ENCODE results near the gene RELT.
A peak's percentile ranks its signal among the peaks of the same experiment; 100 is the strongest.

The RELT gene

DNA sequence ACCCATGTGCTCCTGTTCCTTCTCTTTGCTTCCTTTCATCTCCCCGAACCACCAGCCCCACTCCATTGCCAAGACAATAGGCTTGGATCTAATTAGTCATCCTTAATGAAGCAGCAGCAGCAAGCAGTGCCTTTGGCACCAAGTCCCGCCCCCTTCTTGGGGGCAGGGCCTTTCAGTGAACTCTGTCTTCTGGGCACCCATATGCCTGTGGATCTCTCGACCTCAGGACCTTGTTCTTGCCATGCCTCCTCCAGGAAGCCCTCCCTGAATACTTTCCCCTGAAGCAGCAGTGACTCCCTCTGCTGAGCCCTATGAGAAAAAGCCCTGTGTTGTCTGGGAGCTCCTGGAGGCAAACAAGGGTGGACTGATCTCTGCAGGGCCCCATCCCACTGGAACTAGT, 36.0 kb upstream of the RELT start:
- Mint-ChIP-seq H3K27ac (no peak overlapping the region), H3K4me3 (no peak overlapping the region), H3K36me3 (ENCODE audit: low read depth) (no peaks in the 10 kb centered on the region), H3K4me1 (ENCODE audit: low read depth) (no peaks in the 10 kb centered on the region), H3K27me3 (peaks cover 16% of the 10 kb centered on the region), H3K9me3 (no peaks in the 10 kb centered on the region)
- intact Hi-C loops (cut with micrococcal nuclease): no loop called here

- Mint-ChIP-seq H3K27ac (no peak overlapping the region), H3K4me1 (ENCODE audit: low read depth) (no peaks in the 10 kb centered on the region), H3K36me3 (ENCODE audit: low read depth) (peaks cover 8% of the 10 kb centered on the region), H3K27me3 (peaks cover 17% of the 10 kb centered on the region), H3K9me3 (no peaks in the 10 kb centered on the region), H3K4me3 (no peak overlapping the region)
- intact Hi-C loops (cut with micrococcal nuclease): no loop called here
Measured at GRCh38 chr11:73342633-73343032, 33.6 kb upstream of the RELT start.

DNA sequence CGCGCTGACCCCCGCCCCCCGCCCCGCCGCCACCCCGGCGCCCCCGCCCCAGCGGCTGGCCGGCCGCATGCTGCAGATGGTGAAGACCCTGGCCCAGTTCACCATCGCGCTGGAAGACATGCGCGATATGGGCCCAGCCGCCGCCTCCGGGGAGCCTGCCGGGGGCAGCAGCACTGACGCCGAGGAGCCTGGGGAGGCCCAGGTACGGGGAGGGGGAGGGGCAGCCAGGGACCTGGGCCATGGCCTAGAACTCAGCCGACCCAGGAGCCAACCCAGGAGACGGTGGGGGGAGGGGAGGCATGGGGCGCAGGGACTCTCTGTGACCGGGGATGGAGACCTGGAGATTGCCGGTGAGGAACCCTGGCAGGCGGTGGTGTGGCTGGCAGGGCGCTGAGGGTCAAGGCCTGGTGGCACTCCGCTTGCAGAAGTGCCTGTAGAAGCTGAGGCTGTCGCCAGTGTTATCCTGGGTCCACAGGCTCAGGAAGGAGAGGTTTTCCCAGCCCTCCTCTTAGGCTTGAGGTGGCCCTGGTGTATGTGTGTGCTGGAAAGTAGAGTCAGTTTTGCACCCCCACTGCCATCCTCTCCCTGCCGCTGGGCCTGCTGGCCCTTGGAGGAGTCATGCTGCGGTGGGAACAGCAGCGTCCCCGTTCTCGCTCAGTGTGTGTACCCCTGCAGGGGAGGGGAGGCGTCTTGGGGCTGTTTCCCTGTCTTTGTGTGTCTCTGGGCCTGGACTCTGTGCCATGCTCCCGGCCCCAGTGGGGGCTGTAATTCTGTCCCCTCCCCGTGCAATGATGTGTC, 32.9 kb upstream of the RELT start:
- H3K4me3 Mint-ChIP-seq: no peak overlapping the region
- intact Hi-C loops (cut with micrococcal nuclease): no loop called here
- peaks cover 10% of the 10 kb centered on the region for H3K36me3 Mint-ChIP-seq (ENCODE audit: low read depth)
- H3K9me3 Mint-ChIP-seq: no peaks in the 10 kb centered on the region
- peaks cover 17% of the 10 kb centered on the region for H3K27me3 Mint-ChIP-seq
- H3K27ac Mint-ChIP-seq: no peak overlapping the region
- H3K4me1 Mint-ChIP-seq (ENCODE audit: low read depth): no peaks in the 10 kb centered on the region

DNA sequence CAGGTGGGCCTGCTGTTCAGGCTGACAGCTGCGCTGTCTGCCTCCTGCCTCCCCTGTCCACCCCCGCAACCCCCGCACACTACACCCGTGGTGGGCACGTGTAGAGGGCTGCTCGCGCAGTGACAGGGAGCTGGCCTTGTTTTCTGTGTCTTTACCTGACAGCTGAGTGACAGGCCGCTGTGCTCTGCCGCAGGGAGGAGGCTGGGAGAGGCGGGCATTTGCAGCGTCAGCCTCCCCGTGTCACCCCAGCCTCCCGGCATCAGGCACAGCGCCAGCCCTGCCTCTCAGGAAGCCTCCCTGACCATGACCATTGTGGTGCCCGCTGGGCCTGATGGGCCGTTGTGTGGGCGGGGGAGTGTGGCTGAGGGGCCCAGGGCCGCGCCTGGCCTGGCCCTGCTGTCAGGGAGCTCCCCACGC, 32.0 kb upstream of the RELT start:
- intact Hi-C loops (cut with micrococcal nuclease): no loop called here
- Mint-ChIP-seq H3K27ac (no peak overlapping the region), H3K4me3 (no peak overlapping the region), H3K9me3 (no peaks in the 10 kb centered on the region), H3K4me1 (ENCODE audit: low read depth) (no peaks in the 10 kb centered on the region), H3K27me3 (peaks cover 17% of the 10 kb centered on the region), H3K36me3 (ENCODE audit: low read depth) (peaks cover 10% of the 10 kb centered on the region)

- Mint-ChIP-seq H3K36me3 (ENCODE audit: low read depth) (peaks cover 10% of the 10 kb centered on the region), H3K4me1 (ENCODE audit: low read depth) (peaks cover 5% of the 10 kb centered on the region), H3K27ac (no peak overlapping the region), H3K4me3 (no peak overlapping the region), H3K9me3 (no peaks in the 10 kb centered on the region), H3K27me3 (peaks cover 17% of the 10 kb centered on the region)
- intact Hi-C loops (cut with micrococcal nuclease): no loop called here
Measured at GRCh38 chr11:73345481-73346160, 30.6 kb upstream of the RELT start.

DNA sequence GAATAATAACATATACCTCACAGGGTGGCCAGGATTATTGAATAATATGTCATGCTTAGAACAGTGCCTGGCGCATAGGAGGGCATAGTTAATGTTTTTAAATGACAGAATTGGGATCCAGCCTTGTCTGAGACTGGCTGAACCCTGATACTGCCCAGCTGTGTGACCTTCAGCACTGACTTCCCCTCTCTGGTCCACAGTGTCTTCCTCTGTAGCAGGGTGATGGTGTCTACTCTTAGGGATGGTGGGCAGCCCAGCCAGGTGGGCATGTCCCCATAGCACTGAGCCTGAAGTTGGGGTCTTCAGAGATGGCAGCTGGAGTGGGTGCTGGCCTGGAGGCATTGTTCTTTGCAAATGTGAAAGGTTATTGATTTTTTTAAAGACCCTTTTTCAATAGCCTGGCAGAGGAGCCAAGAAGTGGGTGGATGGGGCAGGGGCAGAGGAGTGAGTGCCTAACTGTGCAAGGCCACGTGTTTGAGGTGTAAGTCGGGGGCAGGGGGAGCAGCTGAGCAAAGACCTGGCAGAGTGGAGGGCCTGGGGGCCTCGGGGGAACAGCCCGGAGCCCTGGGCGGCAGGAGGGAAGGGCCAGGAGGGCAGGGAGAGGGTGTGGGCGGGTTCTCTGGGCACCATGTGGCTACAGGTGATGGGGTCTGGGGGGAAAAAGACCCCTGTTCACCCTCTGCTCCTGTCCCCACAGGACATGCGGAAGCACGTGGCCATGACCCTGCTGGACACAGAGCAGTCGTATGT, 29.8 kb upstream of the RELT start:
- peaks cover 16% of the 10 kb centered on the region for H3K27me3 Mint-ChIP-seq

DNA sequence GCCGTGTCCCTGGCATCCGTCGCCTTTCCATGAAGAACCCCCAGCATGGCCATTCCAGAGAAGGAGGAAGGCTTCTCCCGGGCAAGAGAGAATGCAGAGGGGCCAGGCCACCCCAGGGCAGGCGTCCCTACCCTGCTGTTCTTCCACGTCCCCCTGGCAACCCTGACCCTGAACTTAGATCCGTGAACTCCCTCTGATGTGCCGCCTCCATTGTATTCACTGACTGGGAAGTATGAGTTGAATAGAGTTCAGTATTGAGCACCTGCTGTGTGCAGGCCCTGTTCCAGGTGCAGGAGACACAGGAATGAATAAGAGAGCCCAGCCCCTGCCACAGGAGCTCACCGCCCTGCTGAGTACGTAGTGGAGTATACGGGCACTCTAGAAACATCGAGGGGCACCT, 29.1 kb upstream of the RELT start:
- intact Hi-C loops (cut with micrococcal nuclease): no loop called here
- Mint-ChIP-seq H3K4me1 (ENCODE audit: low read depth) (peaks cover 11% of the 10 kb centered on the region), H3K36me3 (ENCODE audit: low read depth) (peaks cover 10% of the 10 kb centered on the region)

More for the DNA sequence above, 29.8 kb upstream of the RELT start:
- H3K9me3 Mint-ChIP-seq: no peaks in the 10 kb centered on the region
- H3K4me1 Mint-ChIP-seq (ENCODE audit: low read depth): peaks cover 11% of the 10 kb centered on the region
- H3K4me3 Mint-ChIP-seq: no peak overlapping the region
- H3K27ac Mint-ChIP-seq: no peak overlapping the region
- intact Hi-C loops (cut with micrococcal nuclease): no loop called here
- peaks cover 10% of the 10 kb centered on the region for H3K36me3 Mint-ChIP-seq (ENCODE audit: low read depth)

DNA sequence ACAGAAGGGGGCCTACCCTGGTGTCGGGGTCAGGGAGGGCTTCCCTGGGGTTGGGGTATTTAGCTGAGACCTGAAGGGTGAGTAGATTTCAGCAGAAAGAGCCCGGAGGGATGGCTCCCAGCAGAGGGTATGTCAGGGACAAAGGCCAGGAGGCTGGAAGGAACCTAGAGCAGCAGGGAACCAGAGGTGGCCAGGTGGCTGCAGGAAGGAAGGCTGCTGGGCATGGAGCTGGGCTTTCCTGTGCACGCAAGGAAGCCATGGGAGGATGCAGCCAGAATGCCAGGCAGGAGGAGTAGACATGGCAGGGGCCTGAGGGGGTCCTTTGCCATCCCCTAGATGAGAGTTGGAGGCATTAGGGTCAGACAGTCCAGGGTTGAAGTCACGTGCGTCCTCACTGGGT, 27.4 kb upstream of the RELT start:
- H3K27me3 Mint-ChIP-seq: peaks cover 7% of the 10 kb centered on the region
- intact Hi-C loops (cut with micrococcal nuclease): no loop called here
- peaks cover 10% of the 10 kb centered on the region for H3K36me3 Mint-ChIP-seq (ENCODE audit: low read depth)
- H3K27ac Mint-ChIP-seq: no peak overlapping the region
- H3K4me3 Mint-ChIP-seq: no peak overlapping the region
- peaks cover 11% of the 10 kb centered on the region for H3K4me1 Mint-ChIP-seq (ENCODE audit: low read depth)
- no peaks in the 10 kb centered on the region for H3K9me3 Mint-ChIP-seq

More for the DNA sequence above, 29.1 kb upstream of the RELT start:
- no peak overlapping the region for H3K4me3 Mint-ChIP-seq
- no peaks in the 10 kb centered on the region for H3K9me3 Mint-ChIP-seq
- no peak overlapping the region for H3K27ac Mint-ChIP-seq
- H3K27me3 Mint-ChIP-seq: peaks cover 12% of the 10 kb centered on the region

DNA sequence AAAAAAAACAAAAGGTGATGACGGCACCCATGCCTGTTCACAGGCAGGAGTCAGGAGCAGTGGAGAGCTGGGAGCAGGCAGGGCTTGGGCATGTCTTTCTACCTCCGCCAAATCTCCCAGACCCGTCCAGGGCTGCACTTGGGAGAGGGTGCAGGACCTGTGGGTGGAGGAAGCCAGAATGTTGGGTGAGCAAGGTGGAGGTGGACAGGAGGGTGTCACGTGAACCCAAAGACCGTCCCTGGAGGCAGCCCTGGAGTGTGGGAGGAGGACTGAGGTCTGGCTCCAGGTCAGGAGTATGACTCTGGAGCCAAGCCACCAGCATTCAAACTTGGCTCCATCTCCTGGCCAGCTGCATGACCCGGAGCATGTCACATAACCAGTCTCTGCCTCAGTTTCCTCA, 26.6 kb upstream of the RELT start:
- H3K4me1 Mint-ChIP-seq (ENCODE audit: low read depth): peaks cover 11% of the 10 kb centered on the region
- intact Hi-C loops (cut with micrococcal nuclease): loop anchor here (2.0 kb wide), 1 partner anchor 311 kb away; no protein-coding TSS in a partner anchor
- peaks cover 3% of the 10 kb centered on the region for H3K27me3 Mint-ChIP-seq
- peak overlapping the region; percentile 45 for H3K27ac Mint-ChIP-seq
- peaks cover 10% of the 10 kb centered on the region for H3K36me3 Mint-ChIP-seq (ENCODE audit: low read depth)
- H3K9me3 Mint-ChIP-seq: no peaks in the 10 kb centered on the region
- no peak overlapping the region for H3K4me3 Mint-ChIP-seq

DNA sequence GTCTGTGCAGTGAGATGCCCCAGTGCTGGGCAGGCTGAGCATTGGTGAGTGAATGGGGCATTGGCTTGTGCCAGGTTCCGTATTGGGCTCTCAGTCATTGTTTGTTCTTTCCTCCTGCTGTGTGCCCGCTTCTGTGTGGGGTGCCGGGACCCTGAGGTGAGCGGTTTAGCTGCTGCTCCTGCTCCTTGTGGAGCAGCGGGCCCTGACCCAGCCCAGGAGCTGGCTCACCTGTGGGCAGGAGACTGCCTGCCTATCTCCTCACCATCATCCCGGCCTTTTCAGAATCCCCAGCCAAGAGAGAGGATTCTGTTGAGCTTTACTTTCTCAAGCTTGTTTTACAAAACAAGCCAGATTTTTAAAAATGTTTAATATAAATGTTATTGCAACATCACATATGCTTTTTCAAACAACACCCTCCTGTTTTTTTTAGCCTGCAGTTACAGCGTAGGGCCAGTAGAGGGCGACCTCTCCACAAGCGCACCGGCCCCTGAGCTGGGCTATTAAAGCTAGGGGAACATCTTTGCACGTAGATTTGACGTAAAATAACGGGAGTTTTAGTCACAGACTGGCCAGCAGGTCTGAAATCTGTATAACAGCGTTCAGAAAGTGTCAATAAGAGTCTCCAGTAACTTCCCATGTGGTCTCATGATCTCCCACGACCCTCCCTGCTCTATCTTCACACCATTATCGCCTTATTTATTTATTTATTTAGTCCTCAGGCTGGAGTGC, 25.1 kb upstream of the RELT start:
- Mint-ChIP-seq H3K9me3 (no peaks in the 10 kb centered on the region), H3K27me3 (peaks cover 3% of the 10 kb centered on the region), H3K4me3 (no peak overlapping the region), H3K4me1 (ENCODE audit: low read depth) (peaks cover 11% of the 10 kb centered on the region), H3K27ac (no peak overlapping the region), H3K36me3 (ENCODE audit: low read depth) (peaks cover 10% of the 10 kb centered on the region)
- intact Hi-C loops (cut with micrococcal nuclease): loop anchor here (1.0 to 2.0 kb wide), 2 partner anchors 42 to 310 kb away; no protein-coding TSS in a partner anchor

GRCh38 chr11:73353422-73353821, 22.8 kb upstream of the RELT start:
- Mint-ChIP-seq H3K36me3 (ENCODE audit: low read depth) (no peaks in the 10 kb centered on the region), H3K27ac (no peak overlapping the region), H3K4me3 (no peak overlapping the region), H3K27me3 (peaks cover 2% of the 10 kb centered on the region), H3K4me1 (ENCODE audit: low read depth) (peaks cover 11% of the 10 kb centered on the region), H3K9me3 (no peaks in the 10 kb centered on the region)
- intact Hi-C loops (cut with micrococcal nuclease): no loop called here

DNA sequence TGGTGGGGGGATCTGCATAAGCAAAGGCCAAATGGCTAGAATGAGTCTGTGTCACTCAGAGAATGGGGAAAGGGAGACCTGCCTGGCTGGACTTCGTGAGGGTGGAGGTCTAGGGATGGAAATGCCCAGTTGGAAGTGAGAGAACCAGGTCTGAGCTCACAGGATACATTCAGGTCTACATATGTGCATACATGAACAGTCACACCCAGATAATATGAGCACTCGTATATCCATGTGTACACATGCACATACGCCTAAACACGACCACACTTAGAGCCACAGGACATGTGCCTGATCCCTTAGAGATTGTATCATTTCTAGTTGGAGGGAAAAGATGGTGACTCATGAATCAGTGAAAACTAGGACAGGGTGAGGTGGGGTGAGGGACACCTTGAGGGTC, 21.1 kb upstream of the RELT start:
- intact Hi-C loops (cut with micrococcal nuclease): no loop called here
- no peaks in the 10 kb centered on the region for H3K27me3 Mint-ChIP-seq
- H3K9me3 Mint-ChIP-seq: no peaks in the 10 kb centered on the region
- peaks cover 10% of the 10 kb centered on the region for H3K4me1 Mint-ChIP-seq (ENCODE audit: low read depth)
- no peak overlapping the region for H3K4me3 Mint-ChIP-seq
- peaks cover 2% of the 10 kb centered on the region for H3K36me3 Mint-ChIP-seq (ENCODE audit: low read depth)
- H3K27ac Mint-ChIP-seq: no peak overlapping the region

DNA sequence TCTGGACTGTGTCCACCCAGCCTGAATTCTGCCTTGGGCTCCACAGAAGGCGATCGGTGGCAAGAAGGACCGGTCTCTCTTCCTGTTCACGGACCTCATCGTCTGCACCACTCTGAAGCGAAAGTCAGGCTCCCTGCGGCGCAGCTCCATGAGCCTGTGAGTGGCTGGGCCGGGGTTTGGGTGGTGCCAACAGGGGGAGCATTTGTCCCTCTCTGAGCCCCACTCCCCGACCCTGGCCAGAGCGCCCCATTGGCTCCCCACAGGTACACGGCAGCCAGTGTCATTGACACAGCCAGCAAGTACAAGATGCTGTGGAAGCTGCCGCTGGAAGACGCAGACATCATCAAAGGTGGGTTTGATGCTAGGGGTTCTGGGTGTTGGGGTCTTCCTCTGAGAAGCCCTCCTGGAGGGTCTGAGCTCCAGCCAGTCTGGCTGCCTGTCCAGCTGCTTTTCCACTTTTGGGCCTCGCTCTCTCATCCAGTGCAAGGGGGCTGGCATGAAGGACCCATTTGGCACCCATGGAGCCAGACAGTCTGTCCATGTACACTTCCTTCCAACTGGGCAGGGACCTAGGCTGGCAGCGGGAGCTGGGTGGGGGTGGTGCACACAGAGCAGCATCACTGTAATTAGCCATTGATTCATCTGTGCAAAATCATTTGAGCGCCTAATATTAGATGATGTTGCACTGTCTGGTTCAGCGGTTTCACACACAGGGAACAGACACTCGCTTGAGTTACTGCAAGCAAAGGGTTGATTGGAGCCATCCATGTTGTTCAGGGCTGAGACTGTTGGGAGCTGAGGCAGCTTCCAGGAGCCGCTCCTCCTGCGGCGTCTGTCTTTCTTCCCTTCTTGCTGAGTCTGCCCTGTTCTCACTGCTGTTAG, 19.0 kb upstream of the RELT start:
- Mint-ChIP-seq H3K4me3 (no peak overlapping the region), H3K9me3 (no peaks in the 10 kb centered on the region), H3K36me3 (ENCODE audit: low read depth) (peaks cover 7% of the 10 kb centered on the region), H3K27me3 (no peaks in the 10 kb centered on the region), H3K27ac (no peak overlapping the region), H3K4me1 (ENCODE audit: low read depth) (no peaks in the 10 kb centered on the region)
- intact Hi-C loops (cut with micrococcal nuclease): no loop called here
